Measurements from ENCODE around the gene TRIM7. TPM values are rescaled to one million over a fixed set of nuclear protein-coding genes. Genes with fewer than 3 reads are reported as not detected.

The TRIM7 gene
- total and polyA plus RNA-seq, 9 donors = 0.34 to 2.9 (median 0.82) TPM

GRCh38 chr5:181145133-181145532 is 59.9 kb downstream of the TRIM7 start:
- no peaks in the 10 kb centered on the region for H3K9me3 ChIP-seq
- WGBS, 3 donors = 31 to 46% (median 39%) methylated on average over 1 of the region's 1 CpG
- no peak overlapping the region for H3K4me3 ChIP-seq
- no peak for DNase-seq
- intact Hi-C loops (cut with DNase I) = no loop called here
- H3K27me3 ChIP-seq = no peaks in the 10 kb centered on the region
- no peak overlapping the region for H3K27ac ChIP-seq
- H3K4me1 ChIP-seq (ENCODE audit: insufficient read depth) = no peaks in the 10 kb centered on the region
- no peak for TF ChIP-seq POLR2A (IDR thresholded peaks at IDR 0.05)
- TF ChIP-seq EP300 (IDR thresholded peaks at IDR 0.05) = no peak
- no peak for TF ChIP-seq CTCF (IDR thresholded peaks at IDR 0.05)
- H3K36me3 ChIP-seq = no peaks in the 10 kb centered on the region

Small RNA genes lying within 50 kb of the gene (microRNA-seq; reads per million reads assigned to microRNA genes)
- gene MIR4638 = 0 to 0.38 (median 0.16) reads per million in 3 donors

Small RNA genes lying within 50 kb of the gene (small RNA-seq; reads per million reads assigned to genes)
- not detected for gene MIR4638
- gene SNORD95 = not detected
- gene SNORD96A = not detected

Other genes with a start within 250 kb of the TRIM7 start
- under 1 TPM in 2 of 7 donors, not detected in 5; 0.12 to 0.36 TPM for gene BTNL3, start 216.3 kb downstream of the TRIM7 start, total RNA-seq
- not detected for gene BTNL3, start 216.3 kb downstream of the TRIM7 start, polyA plus RNA-seq
- gene BTNL9, start 164.9 kb downstream of the TRIM7 start, total RNA-seq = 10 to 100 TPM in 3 of 7 donors, 1 to 10 TPM in 3, under 1 TPM in 1; 0.76 to 46.4 (median 9.6) TPM
- gene BTNL9, start 164.9 kb downstream of the TRIM7 start, polyA plus RNA-seq = 10 to 100 TPM in 1 of 2 donors, 1 to 10 TPM in 1; 7.0 to 10.5 TPM
- gene OR2V1, start 74.0 kb downstream of the TRIM7 start, total RNA-seq = not detected
- not detected for gene OR2V1, start 74.0 kb downstream of the TRIM7 start, polyA plus RNA-seq
- under 1 TPM in 1 of 7 donors, not detected in 6; 0.80 TPM for gene OR2V2, start 57.6 kb downstream of the TRIM7 start, total RNA-seq
- not detected for gene OR2V2, start 57.6 kb downstream of the TRIM7 start, polyA plus RNA-seq
- 10 to 100 TPM in 6 of 7 donors, 1 to 10 TPM in 1; 8.2 to 22.7 (median 17.6) TPM for gene TRIM41, start 18.1 kb upstream of the TRIM7 start, total RNA-seq
- 10 to 100 TPM; 11.1 to 13.2 TPM for gene TRIM41, start 18.1 kb upstream of the TRIM7 start, polyA plus RNA-seq
- gene RACK1, start 38.7 kb upstream of the TRIM7 start, total RNA-seq = 1,000 to 10,000 TPM; 2,570 to 4,531 (median 3,203) TPM
- 1,000 to 10,000 TPM; 2,702 to 4,895 TPM for gene RACK1, start 38.7 kb upstream of the TRIM7 start, polyA plus RNA-seq
- gene TRIM52, start 55.9 kb upstream of the TRIM7 start, total RNA-seq = 10 to 100 TPM; 13.0 to 18.8 (median 17.2) TPM
- gene TRIM52, start 55.9 kb upstream of the TRIM7 start, polyA plus RNA-seq = 10 to 100 TPM; 13.5 to 15.3 TPM
- under 1 TPM in 3 of 7 donors, not detected in 4; 0.23 to 0.55 (median 0.43) TPM for gene OR4F3, start 162.1 kb upstream of the TRIM7 start, total RNA-seq
- gene OR4F3, start 162.1 kb upstream of the TRIM7 start, polyA plus RNA-seq = not detected